CD4-positive, alpha-beta T cell treated with Interleukin-2 at 100 ng/mL for 4 hours (primary cell): ENCODE results near the gene ONECUT3.
"Not testable (repeated sequence)": the region's sequence is repeated elsewhere in the genome, so short reads cannot be mapped to it uniquely, and the experiment has no call there.

Experiments
- DNase-seq: peaks from one replicate; pipeline ENCODE4 v3.0.0-alpha.2; 2020; ENCODE audit warnings: low spot score

Gene ONECUT3

DNA sequence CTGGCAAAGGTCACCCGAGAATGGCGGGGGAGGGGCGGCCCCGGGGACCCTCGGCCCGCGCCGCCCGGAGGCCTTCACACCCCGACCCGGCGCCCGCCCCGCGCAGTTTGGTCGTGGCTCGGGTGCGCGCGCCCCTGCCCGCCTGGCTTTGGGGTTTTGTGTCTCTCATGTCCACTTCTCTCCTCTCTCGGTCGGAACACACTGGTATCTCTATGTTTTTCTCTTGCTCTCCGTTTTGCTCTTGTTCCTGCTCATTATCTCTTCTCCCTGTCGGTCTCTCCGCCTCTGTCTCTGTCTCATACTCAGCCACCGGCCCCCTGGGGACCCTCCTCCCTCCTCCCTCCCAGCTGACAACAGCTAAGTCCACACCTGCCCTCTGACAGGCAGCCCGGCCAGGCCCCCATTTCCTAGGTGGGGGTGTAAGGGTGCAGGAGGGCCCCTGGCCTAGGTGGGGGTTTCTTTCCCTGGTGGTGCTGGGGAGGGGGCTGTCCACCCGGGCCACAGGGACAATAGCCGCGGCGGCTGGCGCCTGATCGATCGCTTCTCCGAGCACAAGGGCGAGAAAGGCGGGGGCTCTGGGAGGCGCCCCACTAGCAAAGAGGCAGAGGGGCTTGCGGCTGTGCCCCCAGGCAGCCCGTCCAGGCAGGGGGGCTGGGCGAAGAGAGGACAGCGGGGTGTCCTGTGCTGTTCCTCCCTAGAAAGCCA, 2.3 kb downstream of the ONECUT3 start:
- DNase-seq: no peak

DNA sequence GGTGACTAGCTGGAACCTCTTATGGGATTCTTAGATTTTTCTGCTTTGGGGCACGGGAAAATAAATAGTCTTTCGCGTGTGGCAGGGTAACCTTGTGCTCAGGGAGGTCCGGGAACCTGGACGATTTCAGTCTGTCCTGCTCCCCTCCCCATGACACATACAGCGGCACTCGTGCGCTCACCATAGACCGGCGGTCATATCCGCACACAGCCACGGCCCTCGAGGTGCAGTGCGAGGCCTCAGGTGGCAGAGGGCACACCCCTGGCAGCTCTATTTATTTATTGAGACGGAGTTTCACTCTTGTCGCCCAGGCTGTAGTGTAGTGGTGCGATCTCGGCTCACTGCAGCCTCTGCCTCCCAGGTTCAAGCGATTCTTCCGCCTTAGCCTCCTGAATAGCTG, 3.0 kb downstream of the ONECUT3 start:
- DNase-seq: no peak

DNA sequence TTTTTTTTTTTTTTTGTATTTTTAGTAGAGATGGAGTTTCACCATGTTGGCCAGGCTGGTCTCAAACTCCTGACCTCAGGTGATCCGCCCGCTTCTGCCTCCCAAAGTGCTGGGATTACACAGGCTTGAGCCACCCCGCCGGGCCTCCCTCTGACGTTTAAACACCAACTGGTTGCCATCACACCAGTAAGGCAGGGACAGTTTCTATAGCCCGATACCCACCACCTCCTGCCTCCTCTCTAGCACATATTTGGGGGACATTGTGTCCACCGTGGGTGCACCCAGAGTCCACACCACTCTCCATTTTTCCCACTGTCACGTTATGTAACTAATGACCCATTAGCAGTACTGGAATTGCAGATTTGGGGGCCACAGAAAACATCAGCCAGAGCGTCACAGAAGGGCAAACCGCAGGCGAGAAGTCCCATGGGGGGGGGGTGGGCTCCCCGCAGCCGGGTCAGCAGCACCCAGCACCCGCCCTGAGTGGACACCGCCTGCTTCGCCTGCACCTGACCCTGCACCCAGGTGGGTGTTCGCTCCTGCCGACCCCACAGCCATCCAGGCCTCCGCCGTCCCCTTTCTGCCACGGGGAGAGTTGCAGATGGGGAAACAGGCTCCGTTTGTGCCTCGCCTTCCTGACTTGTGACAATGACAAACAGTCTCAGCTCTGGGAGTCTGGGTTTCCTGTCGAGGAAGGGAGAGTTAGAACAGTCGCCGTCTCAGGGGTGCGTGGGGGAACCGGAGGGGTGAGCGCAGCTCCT, 3.6 kb downstream of the ONECUT3 start:
- no peak for DNase-seq

DNA sequence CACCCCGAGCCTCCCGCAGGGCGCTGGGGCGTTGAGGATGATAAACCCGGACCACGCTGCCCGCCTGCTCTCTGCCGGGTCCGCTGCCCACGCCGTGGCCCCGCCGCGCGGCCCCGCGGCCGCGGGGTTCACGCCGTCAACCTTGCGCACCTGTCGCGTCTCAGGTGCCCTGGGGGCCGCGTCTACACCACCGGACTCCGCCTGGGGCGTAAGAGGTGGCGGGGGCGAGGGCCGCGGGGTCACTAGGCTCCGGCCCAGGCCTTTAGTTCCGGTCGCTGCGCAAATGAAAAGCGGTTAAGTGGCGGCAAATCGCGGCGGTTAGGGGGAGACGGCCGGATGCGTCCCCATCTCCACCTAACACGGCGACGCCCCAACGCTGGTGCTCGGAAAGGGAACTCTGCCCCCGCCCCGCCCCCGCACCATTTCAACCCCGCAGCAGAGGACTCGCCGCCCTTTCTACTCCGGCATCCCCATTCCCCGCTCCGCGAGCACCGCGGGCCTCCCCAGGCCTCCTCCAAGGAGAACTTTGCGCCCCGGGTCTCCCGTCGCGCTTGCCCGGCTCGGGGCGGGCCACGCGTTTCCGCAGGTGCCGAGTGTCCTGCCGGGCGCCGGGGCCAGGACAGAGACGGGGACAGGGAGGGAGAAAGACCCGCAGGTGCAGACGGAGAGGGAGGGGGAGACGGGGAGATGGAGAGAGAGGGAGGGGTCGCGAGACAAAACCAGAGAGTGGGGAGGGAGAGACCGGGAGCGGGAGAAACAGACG, 4.3 kb downstream of the ONECUT3 start:
- DNase-seq: no peak

DNA sequence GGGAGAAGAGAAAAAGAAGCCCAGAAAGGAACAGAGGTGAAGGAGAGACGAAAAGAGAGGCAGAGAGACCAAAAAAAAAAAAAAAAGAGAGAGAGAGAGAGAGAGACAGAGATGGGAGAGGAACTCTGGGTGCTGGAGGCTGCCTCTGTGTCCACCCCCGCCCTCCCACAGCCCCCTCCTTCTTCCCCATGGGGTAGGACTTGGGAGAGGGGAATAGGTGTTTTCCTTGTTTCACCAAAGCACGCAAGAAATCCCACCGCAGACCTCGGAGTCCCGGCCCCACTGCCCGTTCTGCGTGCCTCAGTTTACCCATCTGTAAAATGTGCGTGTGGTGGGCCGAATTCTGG, 4.9 kb downstream of the ONECUT3 start:
- DNase-seq: no peak

DNA sequence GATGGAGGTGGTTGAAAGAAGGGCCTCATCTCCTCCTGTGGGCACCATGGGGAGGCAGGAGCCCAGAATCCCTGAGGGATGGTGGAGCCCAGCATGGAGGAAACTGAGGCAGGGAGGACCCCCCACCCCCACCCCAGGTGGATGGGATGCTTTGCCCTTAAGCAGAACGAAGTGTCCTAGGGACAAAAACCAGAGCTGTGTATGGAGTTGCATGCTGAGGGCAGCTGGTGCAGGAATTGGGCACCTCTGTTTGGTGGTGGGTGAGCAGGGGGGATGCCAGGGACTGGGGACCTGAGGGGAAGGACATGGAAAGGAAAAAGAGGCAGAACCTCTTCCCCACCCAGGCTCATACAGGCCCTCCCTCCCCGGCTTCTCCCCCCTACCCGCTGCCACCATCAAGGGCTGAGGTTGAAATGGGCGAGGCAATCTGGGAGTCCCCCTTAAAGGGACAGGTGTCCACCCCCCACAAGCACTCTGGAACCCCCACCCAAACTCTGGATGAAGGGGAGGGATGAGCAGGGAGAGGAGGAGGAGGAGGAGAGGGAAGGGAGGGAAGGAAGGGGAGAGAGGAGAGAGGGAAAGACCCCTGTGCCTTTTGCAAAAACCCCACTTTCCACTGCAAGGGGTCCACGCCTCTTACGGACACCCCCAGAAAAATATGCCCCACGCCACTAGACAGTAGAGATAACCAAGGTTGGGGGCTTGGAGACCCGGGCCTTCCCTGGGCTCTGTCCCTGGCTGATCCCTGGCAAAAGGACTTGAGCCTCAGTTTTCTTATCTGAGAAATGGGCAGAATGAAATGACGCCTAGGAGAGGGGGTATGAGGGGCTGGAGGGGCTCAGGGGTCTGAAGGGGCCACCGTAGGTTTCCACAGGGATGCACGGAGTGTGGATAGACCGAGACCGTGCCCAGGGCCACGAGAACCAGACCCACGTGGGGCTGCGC, 5.9 kb downstream of the ONECUT3 start:
- no peak for DNase-seq

DNA sequence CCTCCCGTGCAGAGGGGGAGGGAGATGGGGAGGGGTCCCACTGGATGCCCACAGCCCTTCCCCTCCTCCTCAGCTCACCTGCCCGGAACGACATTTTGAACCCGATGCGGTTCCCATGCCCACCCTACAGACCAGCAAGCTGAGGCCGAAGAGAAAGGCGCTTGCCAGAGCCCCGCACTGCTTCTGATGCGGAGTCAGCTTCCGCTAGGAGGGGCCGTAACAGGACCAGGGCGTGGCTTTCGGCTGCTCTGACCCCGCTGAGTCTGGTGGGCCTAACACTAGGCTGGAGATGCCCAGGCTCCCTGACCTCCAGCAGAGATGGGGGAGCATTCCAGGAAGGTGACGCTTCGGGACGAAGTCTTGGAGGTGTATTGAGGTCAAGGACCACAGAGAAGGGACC, 6.7 kb downstream of the ONECUT3 start:
- DNase-seq: no peak

DNA sequence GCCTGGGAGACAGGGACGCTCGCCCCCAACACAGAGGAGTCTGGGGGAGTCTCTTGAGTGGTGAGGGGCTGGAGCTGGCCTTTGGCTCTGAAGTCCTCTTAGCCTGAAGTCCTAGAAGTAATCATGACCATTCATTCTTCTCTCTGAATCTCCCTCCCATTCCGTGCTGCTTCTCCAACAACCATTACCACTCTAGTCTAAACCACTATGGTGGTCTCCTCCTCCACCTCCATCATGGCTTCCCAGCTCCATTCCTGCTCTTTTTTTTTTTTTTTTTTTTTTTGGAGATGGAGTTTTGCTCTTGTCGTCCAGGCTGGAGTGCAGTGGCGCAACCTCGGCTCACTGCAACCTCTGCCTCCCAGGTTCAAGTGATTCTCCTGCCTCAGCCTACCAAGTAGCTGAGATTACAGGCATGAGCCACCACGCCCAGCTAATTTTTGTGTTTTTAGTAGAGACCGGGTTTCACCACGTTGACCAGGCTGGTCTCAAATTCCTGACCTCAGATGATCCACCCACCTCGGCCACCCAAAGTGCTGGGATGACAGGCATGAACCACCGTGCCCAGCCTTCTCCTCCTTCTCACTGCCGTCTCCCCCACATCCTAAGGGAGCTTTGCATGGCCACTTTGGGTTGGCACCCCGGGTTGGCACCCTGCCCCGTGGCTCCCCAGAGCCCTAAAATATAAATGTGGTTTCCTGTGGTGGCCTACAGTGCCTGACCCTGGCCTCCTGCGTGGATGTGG, 7.7 kb downstream of the ONECUT3 start:
- DNase-seq: not testable (repeated sequence)

DNA sequence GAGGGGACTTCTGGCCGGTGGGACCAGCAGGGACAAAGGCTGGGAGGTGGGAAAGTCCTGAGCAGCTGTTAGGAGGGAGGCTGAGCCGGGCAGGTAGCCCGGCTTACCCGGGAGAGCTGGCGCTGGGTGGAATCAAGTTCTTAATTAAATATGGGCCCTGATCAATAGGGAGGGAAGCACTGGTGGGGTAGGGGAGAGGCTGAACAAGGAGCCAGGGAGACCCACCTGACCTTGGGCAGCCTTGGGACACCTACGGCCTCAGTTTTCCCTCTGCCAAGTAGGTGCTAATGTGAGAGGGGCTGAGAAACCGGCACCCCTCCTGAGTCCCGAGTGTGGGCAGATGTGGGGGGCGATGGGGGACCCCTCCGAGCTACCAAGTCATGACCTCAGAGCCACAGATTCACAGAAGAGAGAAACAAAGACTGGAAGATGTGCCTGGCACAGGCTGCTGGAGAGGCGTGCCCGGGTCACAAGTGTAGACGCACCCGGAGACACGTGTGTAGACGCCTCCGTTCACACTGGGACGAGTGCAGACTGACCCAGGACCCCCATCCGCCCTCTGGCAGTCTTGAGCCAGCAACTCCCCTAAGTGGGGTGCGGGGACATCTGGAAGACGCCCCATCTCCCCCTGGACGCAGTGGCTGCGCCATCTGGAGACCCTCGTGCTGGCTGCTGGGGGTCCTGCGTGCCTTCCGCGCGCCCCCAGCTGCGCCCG, 8.4 kb downstream of the ONECUT3 start:
- DNase-seq: no peak

DNA sequence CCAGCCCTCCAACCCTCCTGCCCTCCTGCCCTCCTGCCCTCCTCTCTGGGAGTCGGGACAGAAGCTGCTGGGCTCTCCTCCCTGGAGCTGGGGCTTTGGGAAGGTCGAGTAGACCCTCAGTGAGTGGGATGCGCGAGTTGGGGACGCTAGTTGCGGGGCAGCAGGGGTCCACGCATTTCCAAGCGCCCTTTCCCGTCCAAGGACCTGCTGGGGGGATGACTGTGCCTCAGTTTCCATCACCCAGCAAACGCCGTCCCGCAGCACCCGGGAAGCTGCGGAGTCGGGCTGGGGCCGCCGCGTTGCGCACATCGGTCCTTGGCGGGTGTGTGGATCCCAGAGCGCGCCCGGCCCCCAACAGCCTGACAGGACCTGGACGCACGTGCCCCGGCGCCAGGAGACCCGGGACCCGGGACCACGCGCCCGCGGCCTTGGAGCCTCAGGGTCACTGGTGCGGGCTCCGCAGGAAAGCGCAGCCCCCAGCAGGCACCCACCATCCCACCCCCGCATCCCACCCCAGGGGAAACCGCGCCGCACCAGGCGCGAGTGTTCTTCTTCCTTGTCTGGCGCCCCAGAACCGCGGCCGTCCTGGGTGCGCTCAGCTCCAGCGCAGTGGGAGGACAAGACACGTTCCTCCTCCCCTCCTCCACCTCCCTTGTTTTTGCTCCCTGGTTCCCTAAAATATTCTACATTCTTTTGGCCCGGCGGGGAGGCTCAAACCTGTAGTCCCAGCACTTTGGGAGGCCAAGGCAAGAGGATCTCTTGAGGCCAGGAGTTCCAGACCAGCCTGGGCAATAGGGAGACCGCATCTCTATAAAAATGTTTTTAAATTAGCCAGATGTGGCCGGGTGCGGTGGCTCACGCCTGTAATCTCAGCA, 9.2 kb downstream of the ONECUT3 start:
- DNase-seq: no peak

DNA sequence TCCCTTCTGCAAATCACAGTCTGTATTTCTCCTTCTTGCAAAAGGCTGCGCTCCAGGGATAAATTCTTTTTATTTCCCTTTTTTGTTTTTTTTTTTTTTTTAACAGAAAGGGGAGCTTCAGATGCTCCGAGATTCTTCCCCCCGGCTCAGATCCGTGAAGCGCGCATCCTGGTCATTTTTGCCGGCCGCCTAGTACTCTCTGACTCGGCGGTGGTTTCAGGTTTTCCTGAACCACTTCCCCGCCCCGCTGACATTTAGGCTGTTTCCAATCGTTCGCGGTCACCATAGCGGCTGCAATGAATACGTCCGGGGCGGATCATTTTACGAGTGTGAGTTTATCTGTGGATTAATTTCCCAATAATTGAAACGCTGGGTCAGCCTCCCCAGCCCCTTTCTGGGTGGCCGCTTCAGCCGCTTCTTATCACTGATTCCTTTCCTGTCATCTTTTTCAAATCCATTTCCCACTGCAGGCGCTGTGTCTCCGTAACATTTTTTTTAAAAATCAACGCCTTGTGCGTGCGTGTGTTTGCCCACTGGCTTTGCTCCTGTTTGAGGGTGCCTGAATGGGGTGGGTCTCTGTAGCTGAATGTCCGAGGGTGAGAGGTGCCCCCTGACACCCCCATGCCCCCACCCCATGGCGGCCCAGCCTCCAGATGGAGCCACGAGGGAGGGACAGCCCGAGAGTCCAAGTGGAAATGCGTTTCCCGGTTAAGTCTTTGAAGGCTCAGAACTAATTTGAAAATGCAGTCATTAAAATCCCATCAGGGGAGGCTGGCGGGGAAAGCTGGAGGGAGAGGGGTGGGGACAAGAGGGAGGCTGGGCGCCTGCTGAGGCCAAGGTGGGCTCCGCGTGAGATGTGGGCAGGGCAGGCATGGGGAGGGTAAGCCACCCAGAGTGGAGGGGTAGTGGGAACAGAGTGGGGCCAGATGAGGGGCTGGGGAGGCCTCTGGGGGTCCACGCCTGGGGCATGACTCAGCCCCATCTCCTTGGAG, 10.6 kb downstream of the ONECUT3 start:
- DNase-seq: no peak

DNA sequence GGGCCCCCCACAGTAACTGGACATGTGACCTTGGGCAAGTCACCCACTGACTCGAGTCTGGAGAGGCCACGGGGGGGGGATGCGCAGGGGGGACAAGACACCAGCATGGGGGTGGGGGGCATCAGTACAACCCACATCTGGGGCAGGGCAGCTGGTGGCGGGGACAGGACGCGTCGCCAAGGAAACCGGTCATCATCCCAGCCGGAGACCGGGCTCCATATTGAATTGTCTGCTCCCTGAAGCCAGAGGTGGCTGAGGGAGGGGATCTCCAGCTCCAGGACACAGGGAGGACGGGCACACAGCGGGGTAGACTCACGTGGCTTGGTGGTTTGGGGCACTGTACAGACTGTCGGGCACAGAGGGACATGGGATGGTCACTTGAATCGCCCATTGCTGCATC, 11.4 kb downstream of the ONECUT3 start:
- no peak for DNase-seq

DNA sequence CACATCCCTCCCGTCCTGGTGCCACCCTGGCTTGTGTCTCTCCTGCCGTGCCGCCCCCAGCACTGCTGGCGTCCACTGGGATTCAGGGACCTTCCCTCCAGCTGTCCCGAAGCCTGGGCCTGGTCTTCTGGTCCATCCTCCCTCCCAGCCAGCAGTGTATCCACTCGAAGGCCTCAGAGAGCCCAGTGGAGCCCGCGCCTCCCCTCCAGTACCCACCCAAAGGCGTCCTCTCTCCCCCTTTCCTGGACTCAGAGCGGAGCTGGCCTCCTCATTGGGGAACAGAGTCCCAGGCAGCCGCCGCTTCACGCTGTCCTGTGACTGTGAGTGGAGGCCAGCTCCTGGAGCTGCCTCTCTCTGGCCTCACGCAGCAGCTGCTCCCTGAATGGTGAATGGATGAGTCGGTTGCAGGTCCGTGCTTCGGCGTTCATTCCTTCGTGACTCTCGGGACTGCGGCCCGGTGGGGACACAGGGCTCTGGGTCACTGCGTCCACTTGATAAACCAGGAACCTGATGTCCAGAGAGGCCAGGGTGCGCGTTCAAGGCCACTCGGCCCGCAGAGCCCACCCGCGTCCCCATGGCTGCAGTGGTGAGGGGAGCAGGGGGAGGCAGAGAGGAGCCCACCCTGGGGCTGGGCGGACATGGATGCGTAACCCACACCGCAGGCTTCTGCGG, 12.1 kb downstream of the ONECUT3 start:
- no peak for DNase-seq

DNA sequence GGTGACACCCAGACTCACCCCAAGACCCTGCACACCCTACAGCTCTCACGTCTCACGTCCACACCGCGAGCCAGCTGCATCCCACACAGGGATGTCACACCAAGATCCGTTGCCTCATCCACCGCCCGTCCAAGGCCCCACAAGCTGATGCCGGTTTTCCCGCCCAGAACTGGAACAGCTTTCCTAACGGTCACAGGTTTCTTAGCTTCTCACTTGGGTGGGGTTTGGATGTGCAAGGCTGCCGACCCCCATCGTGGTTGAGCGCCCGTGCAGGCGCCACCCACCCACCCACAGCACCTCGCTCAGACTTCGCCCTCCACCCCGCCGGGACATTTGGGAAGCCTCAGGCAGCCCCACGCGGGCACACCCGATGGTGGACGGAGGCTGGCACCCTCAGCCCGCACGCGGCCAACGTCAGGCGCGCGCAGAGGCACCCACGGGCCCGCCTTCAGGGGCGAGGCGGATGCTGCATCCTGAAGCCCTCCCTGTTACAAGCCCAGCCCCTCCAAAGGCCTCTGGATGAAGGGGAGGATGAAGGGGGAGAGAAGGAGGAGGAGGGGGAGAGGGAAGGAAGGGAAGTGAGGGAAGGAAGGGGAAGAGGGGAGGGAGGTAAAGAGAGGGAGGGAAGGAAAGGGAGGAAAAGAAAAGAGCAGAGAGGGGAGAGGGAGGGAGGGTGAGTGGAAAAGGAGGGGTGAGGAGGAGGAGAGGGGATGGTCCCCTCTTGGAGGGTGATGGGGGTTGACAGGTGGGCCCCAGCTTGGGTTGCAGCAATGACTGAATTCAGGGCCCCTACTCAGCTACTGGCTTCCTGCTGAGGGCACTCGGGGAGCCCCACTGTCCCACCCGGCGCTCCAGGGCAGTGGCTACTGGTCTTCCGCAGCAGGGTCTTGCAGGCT, 12.8 kb downstream of the ONECUT3 start:
- DNase-seq: no peak

DNA sequence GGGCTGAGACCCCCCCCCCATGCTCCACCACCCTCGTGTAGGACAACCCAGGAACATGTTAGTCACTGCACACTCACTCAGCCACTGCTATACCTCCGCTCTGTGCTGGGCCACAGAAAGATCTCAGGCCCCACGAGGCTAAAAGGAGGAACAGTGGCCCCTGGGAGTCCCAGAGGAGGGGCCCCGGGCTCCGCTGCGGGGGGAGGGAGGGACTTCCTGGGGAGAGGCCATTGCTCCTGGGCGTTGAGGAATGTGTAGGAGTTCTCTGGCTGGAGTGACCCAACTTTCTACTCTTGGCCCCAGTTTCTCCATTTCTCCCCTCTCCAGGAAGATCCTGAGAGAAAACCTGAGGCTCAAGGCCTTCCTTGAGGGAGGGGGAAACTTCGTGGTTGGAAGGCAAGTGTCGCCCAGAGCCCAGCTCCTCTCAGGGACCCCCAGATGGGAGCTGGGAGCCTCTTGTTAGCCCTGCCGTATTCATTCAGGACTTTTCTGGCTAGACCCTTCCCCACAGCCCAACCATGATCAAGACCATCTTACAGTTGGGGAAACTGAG, 13.6 kb downstream of the ONECUT3 start:
- DNase-seq: no peak

DNA sequence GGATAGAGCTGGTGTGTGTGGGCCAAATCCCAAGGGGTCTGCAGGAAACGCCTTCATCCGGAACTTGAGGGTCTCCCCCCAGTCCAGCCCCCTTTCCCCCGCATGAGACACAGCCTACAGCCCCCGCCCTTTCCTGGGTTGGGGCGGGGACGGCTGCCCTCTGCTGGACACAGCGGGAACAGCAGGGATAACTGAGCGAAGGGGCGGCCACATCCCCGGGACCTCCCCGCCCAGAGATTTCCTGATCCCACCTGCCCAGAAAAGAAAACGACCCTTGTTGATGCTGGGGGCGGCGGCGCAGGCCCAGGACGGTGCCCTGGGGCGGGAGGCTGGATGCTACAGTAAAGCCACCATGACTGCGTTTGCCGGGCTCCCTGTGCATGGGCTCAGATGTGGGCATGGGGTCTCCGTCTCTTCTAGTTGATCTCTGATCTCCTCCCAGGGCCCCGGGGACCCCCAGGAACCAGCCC, 14.2 kb downstream of the ONECUT3 start:
- peak; percentile 58 for DNase-seq
